OCI-LY7 (cell line): Measurements from ENCODE around the gene PTPMT1. TPM values are rescaled to one million over a fixed set of nuclear protein-coding genes. Genes with fewer than 3 reads are reported as not detected.

Source experiments
- BruUV-seq: library from RNA; stranded (reverse); fragments of 400-500 nt; replicated peaks from 2 replicates; lab custom pipeline; 2021; lab: Mats Ljungman, UMichigan
- CTCF ChIA-PET: fragments of 300-600 bp; sonication (Branson Sonifier 250); formaldehyde crosslinking; loops from one replicate; lab custom pipeline; 2022; ENCODE audit warnings: antibody characterized with exemption; ENCODE audit not compliant: unreplicated experiment; lab: Charles Lee
- POLR2A ChIA-PET: fragments of 300-600 bp; sonication (Branson Sonifier 250); formaldehyde crosslinking; loops from one replicate; lab custom pipeline; 2022; ENCODE audit warnings: antibody characterized with exemption; lab: Charles Lee
- DNase-seq: peaks from one replicate; pipeline ENCODE4 v3.0.0-alpha.2; 2015; ENCODE audit warnings: low spot score
- H2AFZ ChIP-seq: fragments of 200-600 bp; sonication (generic), shearing (Covaris generic); 2 replicates; pipeline ENCODE4 v1.6.1; 2014; ENCODE audit warnings: mild to moderate bottlenecking, antibody characterized with exemption, low read length, moderate library complexity
- H3K27ac ChIP-seq: fragments of 200-600 bp; sonication (generic); 2 replicates; pipeline ENCODE4 v1.5.1; 2014; ENCODE audit warnings: mixed run types, low read depth, mild to moderate bottlenecking, moderate library complexity, low read length, inconsistent platforms; ENCODE audit not compliant: poor library complexity, severe bottlenecking
- H3K36me3 ChIP-seq: fragments of 200-600 bp; sonication (generic); 2 replicates; pipeline ENCODE4 v1.6.1; 2014; ENCODE audit warnings: mild to moderate bottlenecking, antibody characterized with exemption, low read length, moderate library complexity, mixed read lengths; ENCODE audit not compliant: insufficient read depth
- H3K4me1 ChIP-seq: fragments of 200-600 bp; sonication (generic); 2 replicates; pipeline ENCODE4 v1.5.1; 2014; ENCODE audit warnings: mild to moderate bottlenecking, low read length; ENCODE audit not compliant: insufficient read depth, poor library complexity, severe bottlenecking
- H3K4me2 ChIP-seq: fragments of 200-600 bp; sonication (generic); 2 replicates; pipeline ENCODE4 v1.6.1; 2014; ENCODE audit warnings: mild to moderate bottlenecking, low read length
- H3K4me3 ChIP-seq: fragments of 200-600 bp; sonication (generic); 2 replicates; pipeline ENCODE4 v1.5.1; 2014; ENCODE audit warnings: mild to moderate bottlenecking, low read depth, low read length; ENCODE audit not compliant: poor library complexity, severe bottlenecking
- H3K79me2 ChIP-seq: fragments of 200-600 bp; sonication (generic); 2 replicates; pipeline ENCODE4 v1.6.1; 2016; ENCODE audit warnings: low read depth, mild to moderate bottlenecking, low read length, moderate library complexity, mixed read lengths; ENCODE audit not compliant: insufficient read depth
- H3K9me2 ChIP-seq: fragments of 200-600 bp; sonication (generic); 2 replicates; pipeline ENCODE4 v1.6.1; 2016; ENCODE audit warnings: mild to moderate bottlenecking, low read length, mixed read lengths; ENCODE audit not compliant: insufficient read depth
- H3K9me3 ChIP-seq: fragments of 200-600 bp; sonication (generic); 2 replicates; pipeline ENCODE4 v1.6.1; 2014; ENCODE audit warnings: mild to moderate bottlenecking, mixed run types, low read length, mixed read lengths
- H4K20me1 ChIP-seq: fragments of 200-600 bp; sonication (generic); 2 replicates; pipeline ENCODE4 v1.6.1; 2014; ENCODE audit warnings: mild to moderate bottlenecking, antibody characterized with exemption, low read length, moderate library complexity, mixed read lengths; ENCODE audit not compliant: insufficient read depth
- EZH2phosphoT487 ChIP-seq: fragments of 200-600 bp; sonication (generic); IDR thresholded peaks from 2 replicates; pipeline ENCODE4 v1.6.1; 2018; ENCODE audit warnings: low read depth, borderline replicate concordance, mild to moderate bottlenecking, mixed run types, antibody characterized with exemption, low read length, moderate library complexity, mixed read lengths
- intact Hi-C: fragments of 100-400 bp; cut with micrococcal nuclease; formaldehyde crosslinking; loops from one replicate; pipeline ENCODE4 v1.10.0; 2022; ENCODE audit not compliant: unreplicated experiment
- total RNA-seq, 2 experiments: library from RNA; depleted of rRNA in 1 of 2; stranded (reverse); fragments of >200 nt in 1 of 2; shearing (Covaris generic) in 1 of 2; gene quantifications; 2 replicates each; pipeline ENCODE4 v1.2.3, GENCODE V29; 2014 to 2022
- TF ChIP-seq, protein P1 (sequence below): fragments of 200-600 bp; sonication (generic); conservative IDR thresholded peaks from 2 replicates; pipeline ENCODE4 v1.5.1; 2014; ENCODE audit warnings: mild to moderate bottlenecking, antibody characterized with exemption, low read length, moderate library complexity, mixed read lengths

The PTPMT1 gene
- total RNA-seq, 2 experiments from 2014 or later = 27.6 to 52.6 TPM

DNA sequence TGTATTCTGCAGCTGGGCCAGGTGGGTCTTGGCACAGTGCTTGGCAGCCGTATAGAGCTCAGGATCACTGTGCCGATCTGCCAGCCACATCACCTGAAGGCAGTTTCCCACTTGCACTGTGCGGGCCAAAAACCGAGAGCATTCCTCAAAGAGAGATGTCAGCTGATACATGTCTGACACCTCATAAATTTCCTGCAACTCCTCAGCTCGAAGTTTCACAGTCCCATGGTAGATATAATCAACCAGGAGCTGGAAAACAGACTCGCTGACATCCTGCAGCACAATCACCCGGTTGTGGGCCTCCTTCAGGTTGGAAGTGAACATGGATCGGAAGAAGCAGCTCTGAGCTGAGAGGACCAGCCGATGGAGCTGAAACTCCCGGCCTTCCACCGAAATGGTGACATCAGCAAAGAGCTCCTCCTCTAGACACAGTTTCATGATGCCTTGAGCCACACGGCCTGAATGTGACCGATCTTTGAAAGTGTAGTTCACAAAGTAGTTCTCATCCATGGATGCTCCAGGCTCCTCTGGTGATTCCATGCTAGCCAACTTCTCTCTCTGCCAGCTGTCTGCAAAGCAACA is 12.2 kb downstream of the PTPMT1 start:
- Histone ChIP-seq H3K36me3 (peaks cover 73% of the 10 kb centered on the region), H3K9me2 (no peaks in the 10 kb centered on the region), H4K20me1 (no peaks in the 10 kb centered on the region), H3K9me3 (no peaks in the 10 kb centered on the region), H2AFZ (no peak overlapping the region), H3K4me1 (peaks cover 21% of the 10 kb centered on the region), H3K27ac (no peak overlapping the region), H3K79me2 (peaks cover 43% of the 10 kb centered on the region), H3K4me3 (peak overlapping the region; percentile 85), H3K4me2 (peak overlapping the region; percentile 95)
- ChIA-PET POLR2A (interaction anchor here (0.6 to 4.4 kb wide), 6 partner anchors 7 to 25 kb away, joined by 4 to 13 read pairs (median 10); partner anchors contain the start of gene CELF1), CTCF (interaction anchor here (0.6 kb wide), 1 partner anchor 24 kb away, joined by 3 read pairs; no protein-coding TSS in a partner anchor)
- intact Hi-C loops = loop anchor here (2.0 to 10.0 kb wide), 2 partner anchors 65 to 137 kb away; partner anchors contain the start of genes AGBL2 and MTCH2
- DNase-seq = no peak
- no peak for TF ChIP-seq EZH2phosphoT487
- TF ChIP-seq, protein P1, sequence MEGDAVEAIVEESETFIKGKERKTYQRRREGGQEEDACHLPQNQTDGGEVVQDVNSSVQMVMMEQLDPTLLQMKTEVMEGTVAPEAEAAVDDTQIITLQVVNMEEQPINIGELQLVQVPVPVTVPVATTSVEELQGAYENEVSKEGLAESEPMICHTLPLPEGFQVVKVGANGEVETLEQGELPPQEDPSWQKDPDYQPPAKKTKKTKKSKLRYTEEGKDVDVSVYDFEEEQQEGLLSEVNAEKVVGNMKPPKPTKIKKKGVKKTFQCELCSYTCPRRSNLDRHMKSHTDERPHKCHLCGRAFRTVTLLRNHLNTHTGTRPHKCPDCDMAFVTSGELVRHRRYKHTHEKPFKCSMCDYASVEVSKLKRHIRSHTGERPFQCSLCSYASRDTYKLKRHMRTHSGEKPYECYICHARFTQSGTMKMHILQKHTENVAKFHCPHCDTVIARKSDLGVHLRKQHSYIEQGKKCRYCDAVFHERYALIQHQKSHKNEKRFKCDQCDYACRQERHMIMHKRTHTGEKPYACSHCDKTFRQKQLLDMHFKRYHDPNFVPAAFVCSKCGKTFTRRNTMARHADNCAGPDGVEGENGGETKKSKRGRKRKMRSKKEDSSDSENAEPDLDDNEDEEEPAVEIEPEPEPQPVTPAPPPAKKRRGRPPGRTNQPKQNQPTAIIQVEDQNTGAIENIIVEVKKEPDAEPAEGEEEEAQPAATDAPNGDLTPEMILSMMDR = no peak
- BruUV-seq = no TSS peak

DNA sequence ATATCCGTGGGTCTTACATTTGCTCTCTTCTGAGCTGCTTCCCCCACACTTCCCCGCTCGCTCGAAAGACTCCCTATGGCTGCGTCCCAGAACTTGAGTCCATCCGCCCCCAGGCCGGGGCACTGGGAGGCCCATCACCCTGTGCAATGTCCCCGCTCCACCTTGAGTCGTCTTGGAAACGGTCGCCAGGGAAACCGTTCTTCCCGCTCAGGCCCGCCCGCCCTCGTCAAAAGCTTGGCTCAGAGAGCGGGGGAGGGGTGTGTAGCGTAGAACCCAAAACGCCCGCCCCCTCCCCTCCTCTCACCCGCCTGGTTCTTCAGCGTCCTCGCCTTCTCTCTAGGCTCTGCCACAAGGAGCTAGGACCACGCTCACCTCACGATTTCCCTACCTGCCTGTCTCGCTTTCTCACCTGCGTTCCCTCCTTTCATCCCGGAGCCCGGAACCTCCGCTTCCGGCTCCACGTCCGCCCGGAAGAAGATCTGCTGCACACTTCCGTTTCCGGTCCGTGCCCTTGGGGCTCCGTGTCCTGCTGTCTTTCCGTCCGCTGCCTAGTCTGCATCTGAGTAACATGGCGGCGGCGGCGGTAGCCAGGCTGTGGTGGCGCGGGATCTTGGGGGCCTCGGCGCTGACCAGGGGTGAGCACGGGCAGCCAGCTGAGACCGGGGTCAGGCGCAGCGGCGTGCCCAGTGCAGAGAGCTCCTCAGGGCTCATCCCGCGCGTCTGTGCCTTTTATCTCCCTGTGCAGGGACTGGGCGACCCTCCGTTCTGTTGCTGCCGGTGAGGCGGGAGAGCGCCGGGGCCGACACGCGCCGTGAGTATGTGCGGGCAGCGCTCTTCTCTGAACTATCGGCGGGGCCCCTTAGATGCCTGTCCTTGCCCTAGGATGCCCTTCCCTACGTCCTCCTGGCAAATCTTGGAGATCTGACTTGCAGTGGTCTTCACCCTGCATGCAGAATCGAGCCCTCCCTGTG is 13.4 kb downstream of the PTPMT1 start, which contains the start of the genes KBTBD4 and NDUFS3:
TSS of gene KBTBD4 (minus strand) at position 447 of the 971 bp plus-strand sequence. CDS start at position 428, 19 bp downstream.
TSS of gene NDUFS3 (plus strand) at position 551 of the 971 bp plus-strand sequence. CDS start at position 569, 18 bp downstream.
- no peaks in the 10 kb centered on the region for H3K9me2 ChIP-seq
- TSS peak; percentile 77 for BruUV-seq
- H3K9me3 ChIP-seq = no peaks in the 10 kb centered on the region
- DNase-seq = peak; percentile 94
- no peaks in the 10 kb centered on the region for H4K20me1 ChIP-seq
- intact Hi-C loops = loop anchor here (1.0 to 10.0 kb wide), 3 partner anchors 26 to 136 kb away; partner anchors contain the start of genes AGBL2, CELF1 and MTCH2
- peak within 1 kb of the TSS; percentile 40 for H3K27ac ChIP-seq
- peaks cover 73% of the 10 kb centered on the region for H3K36me3 ChIP-seq
- TF ChIP-seq, protein P1 = no peak
- peak within 1 kb of the TSS; percentile 95 for H3K4me2 ChIP-seq
- CTCF ChIA-PET = interaction anchor here (0.6 to 1.3 kb wide), 7 partner anchors 12 to 678 kb away, joined by 3 to 7 read pairs (median 5); partner anchors contain the start of gene PTPMT1
- H3K79me2 ChIP-seq = peaks cover 43% of the 10 kb centered on the region
- POLR2A ChIA-PET = interaction anchor here (0.6 to 4.4 kb wide), 11 partner anchors 8 to 240 kb away, joined by 3 to 11 read pairs (median 4); no protein-coding TSS in a partner anchor
- H2AFZ ChIP-seq = peak within 1 kb of the TSS; percentile 54; the same call in 1 of the 2 replicates
- peaks cover 21% of the 10 kb centered on the region for H3K4me1 ChIP-seq
- peak within 1 kb of the TSS; percentile 85 for H3K4me3 ChIP-seq
